GM19239 (cell line): Measurements from ENCODE around the gene PCNX3.
"Not testable (repeated sequence)": the region's sequence is repeated elsewhere in the genome, so short reads cannot be mapped to it uniquely, and the experiment has no call there.

Experiments
- DNase-seq: peaks from one replicate; pipeline ENCODE4 v3.0.0; 2011; ENCODE audit warnings: low spot score; ENCODE audit not compliant: insufficient read length
- FAIRE-seq: peaks from 2 replicates; lab custom pipeline; 2011; peaks lifted over from hg19 to GRCh38; lab: Jason Lieb, UNC

The PCNX3 gene

DNA sequence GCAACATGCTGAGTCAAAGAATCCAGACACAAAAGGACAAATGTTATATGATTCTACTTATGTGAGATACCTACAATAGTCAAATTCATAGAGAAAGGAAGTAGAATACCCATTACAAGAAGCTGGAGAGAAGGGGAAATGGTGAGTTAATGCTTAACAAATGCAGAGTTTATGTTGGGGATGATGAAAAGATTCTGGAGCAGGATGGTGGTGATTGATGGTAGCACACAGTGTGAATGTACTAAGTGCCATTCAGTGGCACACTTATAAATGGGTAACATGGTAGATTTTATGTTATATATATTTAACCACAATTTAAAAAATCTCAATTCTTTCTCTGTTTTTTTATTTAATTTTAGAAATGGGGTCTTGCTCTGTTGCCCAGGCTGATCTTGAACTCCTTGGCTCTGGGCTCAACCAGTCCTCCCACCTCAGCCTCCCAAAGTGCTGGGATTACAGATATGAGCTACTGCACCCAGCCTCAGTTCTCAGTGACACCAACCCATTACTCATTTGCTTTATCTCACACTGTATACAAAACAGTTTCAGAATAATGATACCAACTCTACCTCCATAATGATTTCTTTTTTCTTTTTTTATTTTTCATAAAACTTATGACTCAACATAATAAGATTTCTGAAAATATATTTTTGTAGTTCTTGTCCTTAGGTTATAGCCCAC, 56.7 kb downstream of the PCNX3 start:
- FAIRE-seq (no peak), DNase-seq (no peak)

DNA sequence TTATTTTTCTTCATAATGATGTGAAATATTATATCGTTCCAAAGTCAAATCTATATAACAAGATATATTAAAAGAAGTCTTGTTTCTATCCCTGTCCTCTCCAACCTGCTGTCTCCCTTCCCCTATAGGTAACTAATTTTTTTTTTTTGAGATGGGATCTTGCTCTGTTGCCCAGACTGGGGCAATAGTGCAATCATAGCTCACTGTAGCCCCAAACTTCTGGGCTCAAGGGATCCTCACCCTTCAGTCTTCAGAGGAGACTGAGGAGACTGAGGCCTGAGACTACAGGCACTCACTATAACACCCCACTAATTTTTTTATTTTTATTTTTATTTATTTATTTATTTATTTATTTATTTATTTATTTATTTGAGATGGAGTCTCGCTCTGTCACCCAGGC, 57.4 kb downstream of the PCNX3 start:
- no peak for FAIRE-seq
- no peak for DNase-seq

DNA sequence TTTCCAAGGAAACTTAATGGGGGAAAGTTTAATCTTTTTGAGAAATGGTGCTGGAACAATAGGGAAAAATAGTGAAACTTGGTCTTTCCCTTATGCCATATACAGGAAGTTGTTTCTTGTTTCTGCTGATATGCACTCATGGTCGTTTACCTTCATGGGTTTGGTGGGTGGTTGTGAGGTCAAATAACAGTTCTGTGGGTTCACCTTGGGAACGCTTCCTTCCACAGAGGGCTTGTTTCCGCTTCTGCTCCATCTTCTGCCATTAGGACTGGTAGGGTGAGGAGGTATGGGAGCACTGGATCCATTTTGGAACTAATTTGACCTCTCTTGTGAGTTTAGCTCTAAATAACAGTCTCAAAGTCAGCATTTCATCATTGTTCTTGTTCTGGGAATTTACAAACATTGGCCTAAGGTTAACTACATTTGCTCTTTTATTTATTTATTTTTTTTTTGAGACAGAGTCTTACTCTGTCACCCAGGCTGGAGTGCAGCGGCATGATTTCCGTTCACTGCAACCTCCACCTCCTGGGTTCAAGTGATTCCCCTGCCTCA, 64.7 kb downstream of the PCNX3 start:
- DNase-seq (no peak), FAIRE-seq (no peak)

DNA sequence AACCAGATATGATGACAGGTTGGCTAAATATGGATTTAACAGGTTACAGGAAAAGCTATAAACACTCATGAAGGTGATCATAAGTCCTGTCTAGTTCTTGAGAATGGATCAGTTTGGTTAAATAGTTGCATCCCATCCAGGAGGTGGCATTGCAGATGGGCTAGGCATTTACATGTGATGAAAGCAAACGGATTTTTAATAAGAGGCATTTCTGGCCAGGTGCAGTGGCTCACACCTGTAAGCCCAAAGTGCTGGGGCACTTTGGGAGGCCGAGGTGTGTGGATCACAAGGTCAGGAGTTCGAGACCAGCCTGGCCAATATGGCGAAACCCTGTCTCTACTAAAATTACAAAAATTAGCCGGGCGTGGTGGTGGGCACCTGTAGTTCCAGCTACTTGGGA, 67.9 kb downstream of the PCNX3 start:
- not testable (repeated sequence) for FAIRE-seq, DNase-seq

DNA sequence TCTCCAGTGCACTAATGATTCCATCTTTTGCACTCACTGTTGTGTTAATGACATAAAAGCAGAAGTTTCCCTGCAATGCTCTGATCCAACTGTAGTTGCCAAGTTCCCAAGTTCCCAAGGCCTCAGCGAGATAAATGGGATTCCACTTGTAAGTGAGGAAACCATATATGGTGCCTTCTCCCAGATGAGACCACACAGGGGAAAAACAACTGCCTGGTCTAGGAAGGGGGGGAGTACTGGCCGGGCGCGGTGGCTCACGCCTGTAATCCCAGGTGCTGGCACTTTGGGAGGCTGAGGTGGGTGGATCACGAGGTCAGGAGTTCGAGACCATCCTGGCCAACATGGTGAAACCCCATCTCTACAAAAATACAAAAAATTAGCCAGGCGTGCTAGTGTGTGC, 70.4 kb downstream of the PCNX3 start:
- FAIRE-seq, result no peak

More for the DNA sequence above, 70.4 kb downstream of the PCNX3 start:
- no peak for DNase-seq
